Astrocyte (in vitro differentiated cells and primary cell): ENCODE results near the gene CILP2.

Source experiments
- CTCF ChIP-seq: IDR thresholded peaks from 2 replicates; pipeline ENCODE4 v1.5.1; 2011; ENCODE audit warnings: low read depth, mild to moderate bottlenecking, inconsistent platforms, low read length, moderate library complexity; ENCODE audit not compliant: insufficient read depth
- EZH2 ChIP-seq: IDR thresholded peaks from 2 replicates; pipeline ENCODE4 v1.6.1; 2012; ENCODE audit warnings: mild to moderate bottlenecking, low read length, inconsistent platforms; ENCODE audit not compliant: insufficient read depth

- TF ChIP-seq CTCF: no peak
- no peak for TF ChIP-seq EZH2
These were observed 9.2 kb upstream of the CILP2 start, which contains the start of gene YJEFN3 for GRCh38 chr19:19528721-19529490.
